CD4-positive, alpha-beta T cell treated with Interleukin-17A for 1 hour (primary cell): Measurements from ENCODE around the gene NUDT14.

Source experiments
- DNase-seq: peaks from one replicate; pipeline ENCODE4 v3.0.0-alpha.2; 2020

The NUDT14 gene

GRCh38 chr14:105124823-105125222 is 56.3 kb downstream of the NUDT14 start:
- no peak for DNase-seq

GRCh38 chr14:105123981-105124765 is 56.9 kb downstream of the NUDT14 start:
- no peak for DNase-seq

GRCh38 chr14:105123064-105123665 is 57.9 kb downstream of the NUDT14 start:
- no peak for DNase-seq
